ENCODE measurements around the gene SLC3A2.
A peak's percentile ranks its signal among the peaks of the same experiment; 100 is the strongest.
"Not testable (repeated sequence)": the region's sequence is repeated elsewhere in the genome, so short reads cannot be mapped to it uniquely, and the experiment has no call there.

The SLC3A2 gene

DNA sequence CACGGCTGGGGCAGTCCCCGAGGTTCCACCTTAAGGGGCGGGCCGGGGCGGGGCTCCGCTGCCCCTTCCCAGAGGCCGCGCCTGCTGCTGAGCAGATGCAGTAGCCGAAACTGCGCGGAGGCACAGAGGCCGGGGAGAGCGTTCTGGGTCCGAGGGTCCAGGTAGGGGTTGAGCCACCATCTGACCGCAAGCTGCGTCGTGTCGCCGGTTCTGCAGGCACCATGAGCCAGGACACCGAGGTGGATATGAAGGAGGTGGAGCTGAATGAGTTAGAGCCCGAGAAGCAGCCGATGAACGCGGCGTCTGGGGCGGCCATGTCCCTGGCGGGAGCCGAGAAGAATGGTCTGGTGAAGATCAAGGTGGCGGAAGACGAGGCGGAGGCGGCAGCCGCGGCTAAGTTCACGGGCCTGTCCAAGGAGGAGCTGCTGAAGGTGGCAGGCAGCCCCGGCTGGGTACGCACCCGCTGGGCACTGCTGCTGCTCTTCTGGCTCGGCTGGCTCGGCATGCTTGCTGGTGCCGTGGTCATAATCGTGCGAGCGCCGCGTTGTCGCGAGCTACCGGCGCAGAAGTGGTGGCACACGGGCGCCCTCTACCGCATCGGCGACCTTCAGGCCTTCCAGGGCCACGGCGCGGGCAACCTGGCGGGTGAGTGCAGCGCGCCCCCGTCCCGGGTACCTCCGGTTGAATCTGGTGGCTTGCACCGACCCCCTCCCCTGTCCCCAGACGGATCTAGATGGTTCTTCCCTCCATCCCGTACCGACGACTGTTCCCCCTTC, at the start of gene SLC3A2:
TSS of gene SLC3A2 (plus strand) at position 94 of the 776 bp plus-strand sequence. CDS start at position 222, 128 bp downstream.
- H3K27ac Mint-ChIP-seq, result peak within 1 kb of the TSS; percentile 100
- H3K27me3 Mint-ChIP-seq, result no peaks in the 10 kb centered on the region
- H3K36me3 Mint-ChIP-seq (ENCODE audit: low read depth), result peaks cover 94% of the 10 kb centered on the region
- no peaks in the 10 kb centered on the region for H3K9me3 Mint-ChIP-seq
- H3K4me3 Mint-ChIP-seq, result peak within 1 kb of the TSS; percentile 99
- DNase-seq, result peak; percentile 92
- peaks cover 47% of the 10 kb centered on the region for H3K4me1 Mint-ChIP-seq (ENCODE audit: low read depth)

- DNase-seq, result no peak
- no peaks in the 10 kb centered on the region for H3K27me3 Mint-ChIP-seq
- peaks cover 53% of the 10 kb centered on the region for H3K4me1 Mint-ChIP-seq (ENCODE audit: low read depth)
- peak overlapping the region; percentile 100 for H3K27ac Mint-ChIP-seq
- no peaks in the 10 kb centered on the region for H3K9me3 Mint-ChIP-seq
- H3K4me3 Mint-ChIP-seq, result peak overlapping the region; percentile 93
- peaks cover 72% of the 10 kb centered on the region for H3K36me3 Mint-ChIP-seq (ENCODE audit: low read depth)
These were observed 49.7 kb upstream of the SLC3A2 start for GRCh38 chr11:62830904-62831519.

DNA sequence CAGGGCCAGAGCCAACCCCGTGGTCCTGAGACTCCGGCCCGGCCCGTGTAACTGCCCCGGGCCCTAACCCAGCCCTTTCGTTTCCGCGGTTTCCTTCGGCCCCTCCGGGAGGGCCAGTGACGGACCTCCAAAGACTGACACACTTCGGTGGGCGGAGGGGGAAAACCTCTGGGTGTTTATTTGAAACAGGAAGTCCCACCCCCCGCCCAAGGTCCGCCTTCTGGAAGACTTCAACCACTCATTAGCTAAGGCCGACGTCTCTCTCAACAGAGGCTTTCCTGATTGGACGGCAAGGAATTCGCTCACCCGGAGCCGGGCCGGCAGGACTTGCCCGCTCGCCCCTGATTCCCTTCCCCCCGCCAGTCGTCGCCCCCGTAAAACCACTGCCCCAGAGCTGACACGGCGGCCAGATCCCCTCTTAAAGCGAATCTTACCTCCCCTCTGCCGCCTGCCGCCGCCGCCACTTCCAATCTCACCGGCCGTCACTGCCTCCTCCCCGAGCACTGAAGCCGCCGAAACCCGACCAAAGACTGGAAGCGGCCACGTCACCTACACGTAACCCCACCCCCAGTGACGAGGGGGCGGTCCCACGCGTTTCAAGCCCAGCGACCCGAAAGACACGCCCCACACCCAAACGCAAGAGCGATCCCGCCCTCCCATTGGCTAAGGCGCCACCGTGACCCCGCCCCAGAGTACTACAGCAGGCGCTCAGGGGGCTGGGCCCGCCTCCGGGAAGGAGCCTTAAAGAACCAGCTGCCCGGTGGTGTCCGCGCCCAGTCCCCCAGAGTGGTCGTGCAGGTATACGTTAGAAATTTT, 49.0 kb upstream of the SLC3A2 start, which contains the start of gene STX5:
TSS of gene STX5 (minus strand) at position 532 of the 816 bp plus-strand sequence. CDS start 808 bp downstream, outside the sequence.
- peaks cover 59% of the 10 kb centered on the region for H3K4me1 Mint-ChIP-seq (ENCODE audit: low read depth)
- H3K9me3 Mint-ChIP-seq, result no peaks in the 10 kb centered on the region
- no peaks in the 10 kb centered on the region for H3K27me3 Mint-ChIP-seq
- H3K36me3 Mint-ChIP-seq (ENCODE audit: low read depth), result peaks cover 78% of the 10 kb centered on the region
- DNase-seq, result peak; percentile 100
- peak within 1 kb of the TSS; percentile 93 for H3K4me3 Mint-ChIP-seq
- peak within 1 kb of the TSS; percentile 100 for H3K27ac Mint-ChIP-seq

- Mint-ChIP-seq H3K27ac (peak within 1 kb of the TSS; percentile 100), H3K9me3 (no peaks in the 10 kb centered on the region), H3K4me1 (ENCODE audit: low read depth) (peaks cover 65% of the 10 kb centered on the region), H3K36me3 (ENCODE audit: low read depth) (peaks cover 77% of the 10 kb centered on the region), H3K4me3 (peak within 1 kb of the TSS; percentile 93), H3K27me3 (no peaks in the 10 kb centered on the region)
- no peak for DNase-seq
These were observed 48.1 kb upstream of the SLC3A2 start, which contains the start of gene TEX54 for GRCh38 chr11:62832336-62833234. TEX54 (minus strand) TSS chr11:62832841.

- H3K4me1 Mint-ChIP-seq (ENCODE audit: low read depth), result peaks cover 69% of the 10 kb centered on the region
- peaks cover 84% of the 10 kb centered on the region for H3K36me3 Mint-ChIP-seq (ENCODE audit: low read depth)
- H3K4me3 Mint-ChIP-seq, result no peak overlapping the region
- H3K27ac Mint-ChIP-seq, result peak overlapping the region; percentile 86
- no peaks in the 10 kb centered on the region for H3K9me3 Mint-ChIP-seq
- DNase-seq, result no peak
- H3K27me3 Mint-ChIP-seq, result no peaks in the 10 kb centered on the region
These were observed 45.4 kb upstream of the SLC3A2 start for GRCh38 chr11:62835336-62835735.

- H3K4me3 Mint-ChIP-seq, result no peak within 1 kb of the TSS
- peak; percentile 92 for DNase-seq
- peaks cover 50% of the 10 kb centered on the region for H3K36me3 Mint-ChIP-seq (ENCODE audit: low read depth)
- H3K27me3 Mint-ChIP-seq, result no peaks in the 10 kb centered on the region
- no peaks in the 10 kb centered on the region for H3K9me3 Mint-ChIP-seq
- H3K4me1 Mint-ChIP-seq (ENCODE audit: low read depth), result peaks cover 45% of the 10 kb centered on the region
- no peak within 1 kb of the TSS for H3K27ac Mint-ChIP-seq
These were observed 41.4 kb upstream of the SLC3A2 start, which contains the start of gene WDR74 for GRCh38 chr11:62839050-62839945. WDR74 (minus strand) TSS chr11:62839590; CDS start chr11:62839570, 20 bp downstream.

- peaks cover 32% of the 10 kb centered on the region for H3K4me1 Mint-ChIP-seq (ENCODE audit: low read depth)
- DNase-seq, result peak; percentile 88
- H3K36me3 Mint-ChIP-seq (ENCODE audit: low read depth), result peaks cover 35% of the 10 kb centered on the region
- H3K27ac Mint-ChIP-seq, H3K4me3 Mint-ChIP-seq, H3K27me3 Mint-ChIP-seq, H3K9me3 Mint-ChIP-seq: not testable (repeated sequence)
These were observed 39.9 kb upstream of the SLC3A2 start for GRCh38 chr11:62840721-62841360.

DNA sequence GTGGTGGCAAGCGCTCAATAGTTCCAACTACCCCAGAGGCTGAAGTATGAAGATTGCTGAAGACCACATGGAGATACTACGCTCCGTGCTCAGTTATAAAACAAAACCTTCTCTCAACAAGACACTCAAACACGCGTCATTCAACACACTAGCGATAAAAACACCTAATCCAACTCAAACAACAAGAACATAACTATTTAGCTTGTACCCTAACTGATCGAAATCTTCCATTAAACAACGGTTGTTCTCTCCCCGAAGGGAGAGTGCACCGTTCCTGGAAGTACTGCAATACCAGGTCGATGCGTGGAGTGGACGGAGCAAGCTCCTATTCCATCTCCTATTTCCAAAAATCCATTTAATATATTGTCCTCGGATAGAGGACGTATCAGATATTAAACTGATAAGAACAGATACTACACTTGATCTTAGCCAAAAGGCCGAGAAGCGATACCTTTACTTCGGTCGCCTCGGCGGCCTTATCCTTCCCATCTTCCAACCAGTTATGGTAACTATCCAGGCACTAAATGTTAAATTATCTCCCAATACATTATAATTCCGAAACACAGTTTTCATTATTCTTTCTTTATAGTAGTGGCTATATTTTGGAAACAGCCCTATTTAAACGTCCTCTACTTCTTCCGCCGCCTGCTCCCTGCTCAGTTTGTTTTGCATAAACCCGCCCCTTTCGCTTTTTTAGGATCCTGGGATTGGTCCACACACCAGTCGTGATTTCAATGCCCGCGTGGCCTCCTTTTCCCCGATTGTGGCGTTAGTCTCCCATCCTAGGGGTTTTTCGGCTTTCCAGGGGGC, 39.1 kb upstream of the SLC3A2 start:
- DNase-seq, result peak; percentile 95
- H3K27ac Mint-ChIP-seq, result no peak overlapping the region
- no peak overlapping the region for H3K4me3 Mint-ChIP-seq
- H3K36me3 Mint-ChIP-seq (ENCODE audit: low read depth), result peaks cover 28% of the 10 kb centered on the region
- no peaks in the 10 kb centered on the region for H3K9me3 Mint-ChIP-seq
- H3K4me1 Mint-ChIP-seq (ENCODE audit: low read depth), result peaks cover 26% of the 10 kb centered on the region
- no peaks in the 10 kb centered on the region for H3K27me3 Mint-ChIP-seq

GRCh38 chr11:62842171-62842741, 38.4 kb upstream of the SLC3A2 start:
- Mint-ChIP-seq H3K27ac (no peak overlapping the region), H3K4me1 (ENCODE audit: low read depth) (peaks cover 21% of the 10 kb centered on the region), H3K4me3 (no peak overlapping the region), H3K9me3 (no peaks in the 10 kb centered on the region), H3K27me3 (no peaks in the 10 kb centered on the region), H3K36me3 (ENCODE audit: low read depth) (peaks cover 21% of the 10 kb centered on the region)
- DNase-seq, result peak; percentile 83

DNA sequence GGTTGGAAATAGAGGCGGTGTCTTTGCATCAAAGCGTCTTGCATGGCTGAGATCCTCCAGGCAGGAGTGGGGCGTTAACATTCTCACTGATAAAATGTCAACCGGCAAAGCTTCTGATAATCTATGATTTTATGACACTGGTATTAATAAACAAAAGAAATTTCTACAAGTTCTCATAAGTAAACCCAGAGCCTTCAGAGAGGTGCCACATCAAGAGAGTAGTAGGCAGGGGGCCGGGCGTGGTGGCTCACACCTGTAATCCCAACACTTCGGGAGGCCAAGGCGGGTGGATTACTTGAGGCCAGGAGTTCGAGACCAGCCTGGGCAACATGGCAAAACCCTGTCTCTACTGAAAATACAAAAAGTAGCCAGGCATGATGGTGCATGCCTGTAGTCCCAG, 37.8 kb upstream of the SLC3A2 start:
- H3K27ac Mint-ChIP-seq, H3K4me3 Mint-ChIP-seq, H3K27me3 Mint-ChIP-seq, DNase-seq, H3K9me3 Mint-ChIP-seq: not testable (repeated sequence)
- Mint-ChIP-seq H3K4me1 (ENCODE audit: low read depth) (peaks cover 16% of the 10 kb centered on the region), H3K36me3 (ENCODE audit: low read depth) (peaks cover 15% of the 10 kb centered on the region)

GRCh38 chr11:62843466-62843865, 37.2 kb upstream of the SLC3A2 start:
- H3K9me3 Mint-ChIP-seq, result no peaks in the 10 kb centered on the region
- H3K36me3 Mint-ChIP-seq (ENCODE audit: low read depth), result peaks cover 15% of the 10 kb centered on the region
- H3K27ac Mint-ChIP-seq, result no peak overlapping the region
- H3K4me3 Mint-ChIP-seq, result no peak overlapping the region
- DNase-seq, result no peak
- H3K4me1 Mint-ChIP-seq (ENCODE audit: low read depth), result peaks cover 16% of the 10 kb centered on the region
- no peaks in the 10 kb centered on the region for H3K27me3 Mint-ChIP-seq

DNA sequence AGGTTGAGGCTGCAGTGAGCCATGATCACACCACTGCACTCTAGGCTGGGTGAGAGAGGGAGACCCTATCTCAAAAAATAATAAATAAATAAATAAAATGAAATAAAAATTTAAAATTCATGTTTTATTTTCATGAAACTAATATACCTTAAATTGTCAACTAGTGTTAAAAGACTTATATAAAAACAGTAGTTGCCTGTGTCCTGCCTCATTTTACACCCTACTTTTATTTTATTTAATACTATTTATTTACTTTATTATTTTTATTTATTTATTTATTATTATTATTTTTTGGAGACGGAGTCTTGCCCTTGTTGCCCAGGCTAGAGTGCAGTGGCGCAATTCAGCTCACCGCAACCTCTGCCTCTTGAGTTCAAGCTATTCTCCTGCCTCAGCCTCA, 36.5 kb upstream of the SLC3A2 start:
- no peaks in the 10 kb centered on the region for H3K27me3 Mint-ChIP-seq
- no peak overlapping the region for H3K4me3 Mint-ChIP-seq
- DNase-seq, result no peak
- H3K4me1 Mint-ChIP-seq (ENCODE audit: low read depth), result peaks cover 12% of the 10 kb centered on the region
- no peak overlapping the region for H3K27ac Mint-ChIP-seq
- no peaks in the 10 kb centered on the region for H3K9me3 Mint-ChIP-seq
- H3K36me3 Mint-ChIP-seq (ENCODE audit: low read depth), result peaks cover 9% of the 10 kb centered on the region

Measured in activated T-cell treated with anti-CD3 and anti-CD28 coated beads, Interleukin-2, amount 50 U/mL, for 24 hours (primary cell).